H1 (cell line): Measurements from ENCODE around the gene CCNB1.

Source experiments
- CEBPB ChIP-seq: IDR thresholded peaks from 2 replicates; pipeline ENCODE4 v1.6.1; 2012; ENCODE audit warnings: low read depth, low read length
- CHD1 ChIP-seq: IDR thresholded peaks from 2 replicates; pipeline ENCODE4 v1.6.1; 2012; ENCODE audit warnings: low read depth, low read length, improper control_type of control experiment
- CHD2 ChIP-seq: IDR thresholded peaks from 2 replicates; pipeline ENCODE4 v1.6.1; 2012; ENCODE audit warnings: low read length, improper control_type of control experiment
- EZH2 ChIP-seq: fragments of 200-600 bp; sonication (generic); IDR thresholded peaks from 2 replicates; pipeline ENCODE4 v1.7.1; 2012; ENCODE audit warnings: low read depth, mild to moderate bottlenecking, moderate library complexity, low read length, inconsistent platforms; ENCODE audit not compliant: severe bottlenecking
- GABPA ChIP-seq: IDR thresholded peaks from 2 replicates; pipeline ENCODE4 v1.6.1; 2011; ENCODE audit warnings: mild to moderate bottlenecking, low read length, moderate library complexity, borderline replicate concordance; ENCODE audit not compliant: insufficient read depth
- POLR2A ChIP-seq, 2 experiments: IDR thresholded peaks; 1 replicate in 1 of 2; 2 replicates in 1 of 2; pipeline ENCODE4 v1.6.1; 2011; ENCODE audit warnings: low read depth in 2 of 2, low read length in 2 of 2, mild to moderate bottlenecking in 2 of 2; ENCODE audit errors: control extremely low read depth in 1 of 2
- POLR2AphosphoS5 ChIP-seq: IDR thresholded peaks from 2 replicates; pipeline ENCODE4 v1.6.1; 2011; ENCODE audit warnings: low read depth, low read length
- RFX5 ChIP-seq: IDR thresholded peaks from 2 replicates; pipeline ENCODE4 v1.6.1; 2011; ENCODE audit warnings: low read depth, low read length, improper control_type of control experiment, borderline replicate concordance
- SUZ12 ChIP-seq: fragments of 200-600 bp; sonication (generic); IDR thresholded peaks from 2 replicates; pipeline ENCODE4 v1.6.1; 2012; ENCODE audit warnings: mild to moderate bottlenecking, inconsistent platforms, low read length, moderate library complexity, mixed read lengths
- TAF1 ChIP-seq: IDR thresholded peaks from 2 replicates; pipeline ENCODE4 v1.6.1; 2011; ENCODE audit warnings: mild to moderate bottlenecking, low read depth, low read length
- YY1 ChIP-seq: IDR thresholded peaks from 2 replicates; pipeline ENCODE4 v1.6.1; 2011; ENCODE audit warnings: low read depth, mild to moderate bottlenecking, low read length
- TF ChIP-seq, protein P1 (sequence below), 3 experiments: IDR thresholded peaks; 1 replicate in 2 of 3; 2 replicates in 1 of 3; pipeline versions ENCODE4 v1.5.1 to v1.6.1; 2011; ENCODE audit warnings: low read length in 3 of 3, mild to moderate bottlenecking in 3 of 3, inconsistent platforms in 2 of 3, low read depth in 1 of 3, moderate library complexity in 1 of 3; ENCODE audit not compliant: insufficient read depth in 1 of 3; ENCODE audit errors: control extremely low read depth in 1 of 3
- TF ChIP-seq, protein P2 (sequence below): IDR thresholded peaks from 2 replicates; pipeline ENCODE4 v1.6.1; 2012; ENCODE audit warnings: low read length, inconsistent platforms
- TF ChIP-seq, protein P3 (sequence below): IDR thresholded peaks from 2 replicates; pipeline ENCODE4 v1.6.1; 2011; ENCODE audit warnings: low read depth, mild to moderate bottlenecking, low read length; ENCODE audit not compliant: insufficient read depth

DNA sequence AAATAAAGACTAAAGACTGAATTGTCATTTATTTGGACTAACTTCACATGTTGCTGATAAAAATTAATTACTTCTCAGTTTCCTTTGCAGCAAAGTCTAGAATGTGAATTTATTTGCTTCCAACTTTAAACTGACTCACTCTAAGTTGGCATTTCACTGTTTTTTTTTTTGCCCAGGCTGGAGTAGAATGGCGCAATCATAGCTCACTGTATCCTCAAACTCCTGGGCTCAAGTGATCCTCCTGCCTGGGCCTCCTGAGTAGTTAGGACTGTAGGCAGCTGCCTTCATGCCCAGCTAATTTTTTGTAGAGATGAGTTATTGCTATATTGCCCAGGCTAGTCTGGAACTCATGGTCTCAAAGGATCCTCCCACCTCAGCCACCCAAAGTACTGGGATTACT lies 3.5 kb downstream of the CCNB1 start:
- TF ChIP-seq, protein P1, sequence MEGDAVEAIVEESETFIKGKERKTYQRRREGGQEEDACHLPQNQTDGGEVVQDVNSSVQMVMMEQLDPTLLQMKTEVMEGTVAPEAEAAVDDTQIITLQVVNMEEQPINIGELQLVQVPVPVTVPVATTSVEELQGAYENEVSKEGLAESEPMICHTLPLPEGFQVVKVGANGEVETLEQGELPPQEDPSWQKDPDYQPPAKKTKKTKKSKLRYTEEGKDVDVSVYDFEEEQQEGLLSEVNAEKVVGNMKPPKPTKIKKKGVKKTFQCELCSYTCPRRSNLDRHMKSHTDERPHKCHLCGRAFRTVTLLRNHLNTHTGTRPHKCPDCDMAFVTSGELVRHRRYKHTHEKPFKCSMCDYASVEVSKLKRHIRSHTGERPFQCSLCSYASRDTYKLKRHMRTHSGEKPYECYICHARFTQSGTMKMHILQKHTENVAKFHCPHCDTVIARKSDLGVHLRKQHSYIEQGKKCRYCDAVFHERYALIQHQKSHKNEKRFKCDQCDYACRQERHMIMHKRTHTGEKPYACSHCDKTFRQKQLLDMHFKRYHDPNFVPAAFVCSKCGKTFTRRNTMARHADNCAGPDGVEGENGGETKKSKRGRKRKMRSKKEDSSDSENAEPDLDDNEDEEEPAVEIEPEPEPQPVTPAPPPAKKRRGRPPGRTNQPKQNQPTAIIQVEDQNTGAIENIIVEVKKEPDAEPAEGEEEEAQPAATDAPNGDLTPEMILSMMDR (IDR thresholded peaks at IDR 0.05; ENCODE audit: control extremely low read depth in 1 of 3, insufficient read depth in 1 of 3, low read depth in 1 of 3, low read length in 3 of 3) = no peak
- no peak for TF ChIP-seq TAF1
- TF ChIP-seq, protein P2, sequence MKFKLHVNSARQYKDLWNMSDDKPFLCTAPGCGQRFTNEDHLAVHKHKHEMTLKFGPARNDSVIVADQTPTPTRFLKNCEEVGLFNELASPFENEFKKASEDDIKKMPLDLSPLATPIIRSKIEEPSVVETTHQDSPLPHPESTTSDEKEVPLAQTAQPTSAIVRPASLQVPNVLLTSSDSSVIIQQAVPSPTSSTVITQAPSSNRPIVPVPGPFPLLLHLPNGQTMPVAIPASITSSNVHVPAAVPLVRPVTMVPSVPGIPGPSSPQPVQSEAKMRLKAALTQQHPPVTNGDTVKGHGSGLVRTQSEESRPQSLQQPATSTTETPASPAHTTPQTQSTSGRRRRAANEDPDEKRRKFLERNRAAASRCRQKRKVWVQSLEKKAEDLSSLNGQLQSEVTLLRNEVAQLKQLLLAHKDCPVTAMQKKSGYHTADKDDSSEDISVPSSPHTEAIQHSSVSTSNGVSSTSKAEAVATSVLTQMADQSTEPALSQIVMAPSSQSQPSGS = no peak
- no peak for TF ChIP-seq POLR2AphosphoS5
- TF ChIP-seq CHD1 = no peak
- TF ChIP-seq EZH2 = no peak
- TF ChIP-seq, protein P3, sequence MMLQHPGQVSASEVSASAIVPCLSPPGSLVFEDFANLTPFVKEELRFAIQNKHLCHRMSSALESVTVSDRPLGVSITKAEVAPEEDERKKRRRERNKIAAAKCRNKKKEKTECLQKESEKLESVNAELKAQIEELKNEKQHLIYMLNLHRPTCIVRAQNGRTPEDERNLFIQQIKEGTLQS = no peak
- TF ChIP-seq POLR2A (IDR thresholded peaks at IDR 0.05; ENCODE audit: control extremely low read depth in 1 of 2, low read depth in 2 of 2, low read length in 2 of 2) = no peak; a peak in 1 of 3 replicates
- TF ChIP-seq GABPA = no peak
- no peak for TF ChIP-seq RFX5
- no peak for TF ChIP-seq YY1
- TF ChIP-seq CHD2 = no peak
- TF ChIP-seq CEBPB = no peak
- TF ChIP-seq SUZ12 = no peak
